B cell (primary cell): ENCODE data around the gene SULT1C4.

ENCODE experiments used
- CTCF ChIP-seq: fragments of 200-600 bp; IDR thresholded peaks from one replicate; pipeline ENCODE4 v1.8.0; 2022; ENCODE audit warnings: antibody characterized with exemption, mild to moderate bottlenecking
- EZH2 ChIP-seq: IDR thresholded peaks from 2 replicates; pipeline ENCODE4 v1.6.1; 2012; ENCODE audit warnings: borderline replicate concordance, low read depth, mild to moderate bottlenecking, moderate library complexity, low read length; ENCODE audit not compliant: insufficient read depth, poor library complexity, severe bottlenecking

GRCh38 chr2:108329771-108330170 lies 48.0 kb upstream of the SULT1C4 start:
- TF ChIP-seq CTCF (no peak), EZH2 (no peak)
